Activated CD4-positive, alpha-beta T cell treated with anti-CD3 and anti-CD28 coated beads for 36 hours (primary cell): ENCODE data around the gene DPH1. TPM values are rescaled to one million over a fixed set of nuclear protein-coding genes. Genes with fewer than 3 reads are reported as not detected.
A peak's percentile ranks its signal among the peaks of the same experiment; 100 is the strongest.

Source experiments
- ATAC-seq: fragments of 200-7000 bp; cut with Tn5 transposase; one replicate; pipeline ENCODE4 v1.10.0; 2021; ENCODE audit warnings: mild to moderate bottlenecking, moderate library complexity
- CTCF ChIA-PET: fragments of 350-600 bp; sonication (Branson Sonifier 250); formaldehyde crosslinking; loops from one replicate; lab custom pipeline; 2021; ENCODE audit warnings: antibody characterized with exemption; lab: Charles Lee
- POLR2A ChIA-PET: fragments of 350-600 bp; sonication (Branson Sonifier 250); formaldehyde crosslinking; loops from one replicate; lab custom pipeline; 2021; ENCODE audit warnings: antibody characterized with exemption, inconsistent platforms; lab: Charles Lee
- DNase-seq: peaks from one replicate; pipeline ENCODE4 v3.0.0-alpha.2; 2020
- H3K27ac Mint-ChIP-seq: one replicate; pipeline ENCODE4 v1.8.0; 2021; ENCODE audit warnings: mixed read lengths
- H3K27me3 Mint-ChIP-seq: one replicate; pipeline ENCODE4 v1.8.0; 2021; ENCODE audit warnings: mixed read lengths
- H3K36me3 Mint-ChIP-seq: one replicate; pipeline ENCODE4 v1.8.0; 2021; ENCODE audit warnings: low read depth, mixed read lengths
- H3K4me1 Mint-ChIP-seq: one replicate; pipeline ENCODE4 v1.8.0; 2021; ENCODE audit warnings: mixed read lengths
- H3K4me3 Mint-ChIP-seq: one replicate; pipeline ENCODE4 v1.8.0; 2021; ENCODE audit warnings: mild to moderate bottlenecking, moderate library complexity, mixed read lengths
- H3K9me3 Mint-ChIP-seq: one replicate; pipeline ENCODE4 v1.8.0; 2021; ENCODE audit warnings: low read depth, mixed read lengths
- intact Hi-C, 2 experiments: fragments of 100-400 bp; cut with DNase I in 1 of 2; cut with micrococcal nuclease in 1 of 2; formaldehyde crosslinking; loops; one replicate each; pipeline versions ENCODE4 v1.14.2 to v1.15.1; 2022 to 2024; cut with DNase I, micrococcal nuclease
- total RNA-seq, 2 experiments: library from RNA; stranded (reverse); gene quantifications; one replicate each; pipeline ENCODE4 v1.2.3, GENCODE V29; 2021

DPH1 gene
- total RNA-seq, 2 experiments from 2014 or later = 29.1 to 37.0 TPM

DNA sequence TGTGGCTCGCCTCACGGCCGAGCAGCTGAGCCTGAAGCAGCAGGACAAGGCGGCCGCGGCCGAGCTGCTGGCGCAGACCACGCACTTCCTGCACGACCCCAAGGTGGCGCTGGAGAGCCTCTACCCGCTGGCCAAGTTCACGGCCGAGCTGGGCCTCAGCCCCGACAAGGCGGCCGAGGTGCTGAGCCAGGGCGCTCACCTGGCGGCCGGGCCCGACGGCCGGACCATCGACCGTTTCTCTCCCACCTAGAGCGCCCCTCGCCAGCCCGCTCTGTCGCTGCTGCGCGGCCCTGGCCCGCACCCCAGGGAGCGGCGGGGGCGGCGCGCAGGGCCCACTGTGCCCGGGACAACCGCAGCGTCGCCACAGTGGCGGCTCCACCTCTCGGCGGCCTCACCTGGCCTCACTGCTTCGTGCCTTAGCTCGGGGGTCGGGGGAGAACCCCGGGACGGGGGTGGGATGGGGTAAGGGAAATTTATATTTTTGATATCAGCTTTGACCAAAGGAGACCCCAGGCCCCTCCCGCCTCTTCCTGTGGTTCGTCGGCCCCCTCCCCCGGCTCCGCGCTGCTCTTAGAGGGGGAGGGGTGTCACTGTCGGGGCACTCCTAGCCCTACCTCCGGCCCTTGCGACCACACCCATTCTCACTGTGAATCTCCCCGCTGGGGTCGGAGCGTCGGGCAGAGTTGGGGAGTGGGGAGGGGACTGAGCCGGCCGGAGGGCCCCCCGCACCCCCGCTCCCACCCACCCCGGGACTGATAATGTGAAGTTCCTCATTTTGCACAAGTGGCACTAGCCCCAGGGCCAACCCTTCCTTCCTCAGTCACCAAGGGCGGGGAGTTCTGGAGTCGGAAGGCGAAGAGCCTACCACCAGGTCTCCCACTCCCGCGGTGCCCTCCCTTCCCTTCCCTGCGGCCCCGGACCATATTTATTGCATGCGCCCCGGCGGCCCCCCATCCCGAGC lies 28.9 kb downstream of the DPH1 start:
- Mint-ChIP-seq H3K9me3 (no peaks in the 10 kb centered on the region), H3K27me3 (peaks cover 7% of the 10 kb centered on the region), H3K4me1 (peaks cover 10% of the 10 kb centered on the region), H3K27ac (no peak overlapping the region), H3K36me3 (peaks cover 46% of the 10 kb centered on the region), H3K4me3 (no peak overlapping the region)
- ATAC-seq (no peak), DNase-seq (peak; percentile 86)
- intact Hi-C loops = loop anchor here in 1 of 2 experiments (5.0 kb wide), 1 partner anchor 118 kb away; no protein-coding TSS in a partner anchor
- POLR2A ChIA-PET = interaction anchor here (0.5 to 1.9 kb wide), 4 partner anchors 31 to 509 kb away, joined by 3 to 5 read pairs (median 4); no protein-coding TSS in a partner anchor
- CTCF ChIA-PET = interaction anchor here (0.6 to 7.5 kb wide), 27 partner anchors 10 to 357 kb away, joined by 3 to 87 read pairs (median 4); partner anchors contain the start of genes SMG6 and SRR

DNA sequence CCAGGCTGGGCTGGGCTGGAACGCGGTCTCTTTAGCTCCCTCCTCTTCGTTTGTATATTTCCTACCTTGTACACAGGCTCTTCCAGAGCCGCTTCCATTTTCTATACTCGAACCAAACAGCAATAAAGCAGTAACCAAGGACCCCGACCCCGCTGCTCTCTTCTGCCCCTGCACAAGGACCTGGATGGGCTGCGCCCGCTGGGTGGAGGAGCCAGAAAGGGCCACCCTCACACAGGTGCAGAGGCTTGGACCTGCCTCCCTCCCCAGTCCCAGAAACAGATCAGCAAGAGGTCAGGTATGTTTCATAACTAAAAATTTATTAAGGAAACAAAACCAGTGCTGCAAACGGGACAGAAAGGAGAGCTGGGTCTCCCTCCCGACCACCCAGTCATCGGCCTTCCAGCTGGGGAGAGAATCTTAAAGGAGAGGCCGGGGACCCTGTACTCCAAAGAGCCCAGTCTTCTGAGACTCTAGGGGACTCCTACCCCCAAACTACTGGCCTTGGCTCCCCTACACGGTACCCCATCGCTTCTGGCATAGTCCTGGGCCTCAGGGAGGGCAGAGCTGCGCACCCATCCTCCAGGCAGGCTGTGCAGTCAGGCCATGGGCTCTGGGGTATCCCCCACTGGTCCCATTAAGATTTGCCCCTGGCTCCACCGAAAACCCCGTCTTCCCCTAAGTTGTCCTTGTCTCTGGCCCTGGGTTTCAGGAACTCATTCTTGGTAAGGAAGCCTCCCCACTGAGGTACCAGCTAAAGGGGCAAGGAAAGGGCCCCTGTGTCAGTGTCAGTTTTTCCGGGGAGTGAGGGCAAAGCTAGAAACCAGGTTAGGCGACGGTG lies 29.8 kb downstream of the DPH1 start:
- intact Hi-C loops = loop anchor here in 1 of 2 experiments (5.0 kb wide), 1 partner anchor 118 kb away; no protein-coding TSS in a partner anchor
- ChIA-PET CTCF (interaction anchor here (0.6 to 7.5 kb wide), 6 partner anchors 9 to 287 kb away, joined by 3 to 87 read pairs (median 6); no protein-coding TSS in a partner anchor), POLR2A (interaction anchor here (0.9 to 1.6 kb wide), 2 partner anchors 30 to 194 kb away, joined by 3 read pairs; no protein-coding TSS in a partner anchor)
- DNase-seq = no peak
- Mint-ChIP-seq H3K9me3 (no peaks in the 10 kb centered on the region), H3K4me1 (peaks cover 6% of the 10 kb centered on the region), H3K27ac (no peak overlapping the region), H3K27me3 (peaks cover 8% of the 10 kb centered on the region), H3K36me3 (peaks cover 54% of the 10 kb centered on the region), H3K4me3 (peak overlapping the region; percentile 35)
- no peak for ATAC-seq

- DNase-seq (no peak), ATAC-seq (no peak)
- H3K27ac Mint-ChIP-seq = no peak overlapping the region
- H3K4me3 Mint-ChIP-seq = no peak overlapping the region
- no peaks in the 10 kb centered on the region for H3K9me3 Mint-ChIP-seq
- intact Hi-C loops = no loop called here
- ChIA-PET POLR2A (interaction anchor here (0.9 kb wide), 1 partner anchor 194 kb away, joined by 3 read pairs; no protein-coding TSS in a partner anchor), CTCF (interaction anchor here (0.6 to 7.5 kb wide), 3 partner anchors 9 to 287 kb away, joined by 4 to 87 read pairs (median 55); no protein-coding TSS in a partner anchor)
- H3K36me3 Mint-ChIP-seq = peaks cover 56% of the 10 kb centered on the region
- peaks cover 8% of the 10 kb centered on the region for H3K27me3 Mint-ChIP-seq
- peaks cover 7% of the 10 kb centered on the region for H3K4me1 Mint-ChIP-seq
Measured at GRCh38 chr17:2060385-2060658, 30.4 kb downstream of the DPH1 start.

DNA sequence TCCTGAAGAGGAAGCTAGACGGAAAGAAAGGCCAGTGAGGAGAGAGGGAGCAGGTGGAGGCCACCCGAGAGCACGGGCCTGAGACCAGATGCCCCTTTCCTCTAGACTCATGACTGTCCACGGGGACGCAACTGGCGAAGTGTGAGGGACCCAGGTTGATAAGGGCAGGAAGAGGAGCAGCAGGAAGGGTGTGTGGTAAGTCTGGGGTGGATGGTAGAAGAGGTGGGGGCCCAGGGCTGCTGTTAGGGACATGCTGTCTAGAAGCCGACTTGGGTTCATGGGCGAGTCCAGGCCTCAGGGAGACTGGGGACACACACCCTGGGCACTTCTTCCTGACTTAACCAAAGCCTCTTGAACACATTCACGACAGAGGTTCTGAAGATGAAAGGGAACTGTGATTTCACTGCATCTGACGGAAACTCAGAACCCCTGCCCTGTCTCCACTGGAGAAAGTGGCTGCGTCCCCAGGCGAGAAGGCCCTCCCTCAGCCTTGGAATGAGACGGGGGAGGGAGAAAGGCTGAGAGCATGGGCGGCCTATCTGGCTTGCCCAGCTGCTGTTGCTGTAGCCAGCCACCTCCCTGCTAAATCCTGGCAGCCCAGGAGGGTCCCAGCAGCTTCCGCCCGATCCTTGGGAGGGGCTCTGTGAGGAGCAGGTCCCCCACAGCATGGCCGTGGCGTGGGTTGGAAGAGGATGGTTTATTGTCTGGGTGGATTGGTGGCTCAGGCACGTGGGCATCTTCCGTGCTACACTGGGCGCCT lies 30.9 kb downstream of the DPH1 start:
- peaks cover 61% of the 10 kb centered on the region for H3K36me3 Mint-ChIP-seq
- H3K9me3 Mint-ChIP-seq = no peaks in the 10 kb centered on the region
- POLR2A ChIA-PET = interaction anchor here (0.6 kb wide), 1 partner anchor 23 kb away, joined by 3 read pairs; no protein-coding TSS in a partner anchor
- no peak overlapping the region for H3K27ac Mint-ChIP-seq
- intact Hi-C loops = no loop called here
- H3K27me3 Mint-ChIP-seq = peaks cover 8% of the 10 kb centered on the region
- ATAC-seq (no peak), DNase-seq (no peak)
- CTCF ChIA-PET = interaction anchor here (7.5 kb wide), 1 partner anchor 185 kb away, joined by 87 read pairs; no protein-coding TSS in a partner anchor
- peaks cover 7% of the 10 kb centered on the region for H3K4me1 Mint-ChIP-seq
- no peak overlapping the region for H3K4me3 Mint-ChIP-seq

DNA sequence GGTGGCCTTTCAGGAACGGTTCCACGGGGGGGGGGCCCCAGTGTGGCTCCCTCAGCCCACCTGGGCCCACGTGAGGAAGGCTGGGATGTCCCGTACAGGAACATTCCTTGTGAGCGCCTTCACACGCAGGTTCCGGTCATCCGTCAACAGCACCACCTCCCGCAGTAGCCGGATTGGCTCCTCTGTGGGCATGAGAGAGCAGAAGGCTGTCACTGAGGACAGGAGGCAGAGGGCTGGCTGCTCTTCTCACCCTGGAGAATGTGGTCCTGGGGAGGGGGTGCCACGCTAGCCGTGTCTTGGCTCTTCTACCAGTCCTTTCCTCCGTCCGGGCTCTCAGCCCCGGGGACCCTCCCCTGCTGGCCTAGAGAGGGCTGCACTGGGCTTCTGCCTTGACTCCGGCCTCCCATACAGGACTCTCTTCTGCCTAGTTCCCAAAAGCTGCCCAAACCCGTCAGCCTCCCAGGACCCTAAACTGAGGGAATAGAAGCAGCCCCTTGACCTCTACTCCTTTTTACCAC lies 31.5 kb downstream of the DPH1 start:
- H3K4me3 Mint-ChIP-seq = no peak overlapping the region
- H3K36me3 Mint-ChIP-seq = peaks cover 67% of the 10 kb centered on the region
- CTCF ChIA-PET = interaction anchor here (7.5 kb wide), 1 partner anchor 184 kb away, joined by 87 read pairs; no protein-coding TSS in a partner anchor
- DNase-seq = no peak
- intact Hi-C loops = no loop called here
- peaks cover 7% of the 10 kb centered on the region for H3K4me1 Mint-ChIP-seq
- no peak for ATAC-seq
- POLR2A ChIA-PET = interaction anchor here (0.6 kb wide), 1 partner anchor 23 kb away, joined by 3 read pairs; no protein-coding TSS in a partner anchor
- no peaks in the 10 kb centered on the region for H3K9me3 Mint-ChIP-seq
- H3K27ac Mint-ChIP-seq = no peak overlapping the region
- H3K27me3 Mint-ChIP-seq = peaks cover 11% of the 10 kb centered on the region

- H3K4me3 Mint-ChIP-seq = no peak overlapping the region
- no peaks in the 10 kb centered on the region for H3K9me3 Mint-ChIP-seq
- intact Hi-C loops = loop anchor here in 1 of 2 experiments (2.0 kb wide), 1 partner anchor 108 kb away; no protein-coding TSS in a partner anchor
Measured at GRCh38 chr17:2062571-2063183, 32.7 kb downstream of the DPH1 start.

GRCh38 chr17:2063261-2064146 lies 33.6 kb downstream of the DPH1 start:
- Mint-ChIP-seq H3K4me1 (peaks cover 8% of the 10 kb centered on the region), H3K4me3 (no peak overlapping the region), H3K9me3 (no peaks in the 10 kb centered on the region), H3K27me3 (peaks cover 8% of the 10 kb centered on the region), H3K36me3 (peaks cover 73% of the 10 kb centered on the region), H3K27ac (no peak overlapping the region)
- intact Hi-C loops = loop anchor here in 1 of 2 experiments (2.0 kb wide), 1 partner anchor 107 kb away; no protein-coding TSS in a partner anchor
- DNase-seq = no peak
- CTCF ChIA-PET = interaction anchor here (1.1 to 2.1 kb wide), 4 partner anchors 9 to 189 kb away, joined by 3 to 12 read pairs (median 4); partner anchors contain the start of gene HIC1
- ATAC-seq = no peak
- POLR2A ChIA-PET = no interaction called here

More at GRCh38 chr17:2062571-2063183, 32.7 kb downstream of the DPH1 start:
- DNase-seq (no peak), ATAC-seq (no peak)
- Mint-ChIP-seq H3K36me3 (peaks cover 70% of the 10 kb centered on the region), H3K27ac (no peak overlapping the region), H3K27me3 (peaks cover 9% of the 10 kb centered on the region), H3K4me1 (peaks cover 7% of the 10 kb centered on the region)
- ChIA-PET CTCF (no interaction called here), POLR2A (no interaction called here)

DNA sequence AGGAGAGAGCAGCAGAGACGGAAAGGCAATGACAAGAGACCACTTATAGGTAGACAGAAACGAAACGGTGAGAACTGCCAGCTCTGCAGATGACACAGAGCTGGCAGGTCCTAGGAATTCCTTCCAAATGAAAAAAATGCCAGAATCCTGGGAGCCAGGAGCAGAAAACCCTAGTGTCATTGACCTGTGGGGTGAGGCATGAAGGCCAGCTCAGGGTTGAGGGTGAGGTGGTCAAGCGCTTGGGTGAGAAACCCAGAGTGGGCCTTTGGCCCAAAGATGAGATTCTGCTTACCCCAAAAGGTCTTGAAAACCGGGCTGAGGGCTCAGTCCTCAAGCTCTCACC lies 34.2 kb downstream of the DPH1 start:
- intact Hi-C loops = no loop called here
- Mint-ChIP-seq H3K36me3 (peaks cover 78% of the 10 kb centered on the region), H3K4me1 (peaks cover 14% of the 10 kb centered on the region), H3K27ac (no peak overlapping the region), H3K4me3 (no peak overlapping the region), H3K27me3 (peaks cover 8% of the 10 kb centered on the region), H3K9me3 (no peaks in the 10 kb centered on the region)
- ATAC-seq (no peak), DNase-seq (no peak)
- CTCF ChIA-PET = interaction anchor here (0.9 to 2.1 kb wide), 6 partner anchors 10 to 189 kb away, joined by 3 to 12 read pairs (median 4); partner anchors contain the start of gene HIC1
- POLR2A ChIA-PET = no interaction called here

GRCh38 chr17:2064520-2064971 lies 34.6 kb downstream of the DPH1 start:
- H3K27ac Mint-ChIP-seq = no peak overlapping the region
- peaks cover 76% of the 10 kb centered on the region for H3K36me3 Mint-ChIP-seq
- peak; percentile 2 for ATAC-seq
- no peak for DNase-seq
- no peak overlapping the region for H3K4me3 Mint-ChIP-seq
- no peaks in the 10 kb centered on the region for H3K9me3 Mint-ChIP-seq
- intact Hi-C loops = no loop called here
- CTCF ChIA-PET = interaction anchor here (0.8 to 2.1 kb wide), 7 partner anchors 10 to 188 kb away, joined by 3 to 12 read pairs (median 4); partner anchors contain the start of gene HIC1
- H3K27me3 Mint-ChIP-seq = peaks cover 6% of the 10 kb centered on the region
- peaks cover 16% of the 10 kb centered on the region for H3K4me1 Mint-ChIP-seq
- POLR2A ChIA-PET = no interaction called here
